DND-41 (cell line): ENCODE data around the gene GHDC.

Experiments used
- ATAC-seq: fragments of 200-7000 bp; cut with Tn5 transposase; 3 replicates; pipeline ENCODE4 v1.9.1; 2021; ENCODE audit warnings: low read depth; ENCODE audit not compliant: insufficient read depth
- DNase-seq: peaks from one replicate; pipeline ENCODE4 v3.0.0-alpha.2; 2020
- H2AFZ ChIP-seq: 2 replicates; pipeline ENCODE4 v1.6.0; 2012; ENCODE audit warnings: low read depth, low read length
- H3K27ac ChIP-seq: 2 replicates; pipeline ENCODE4 v1.5.1; 2012; ENCODE audit warnings: low read length, inconsistent platforms
- H3K27me3 ChIP-seq: fragments of 200-600 bp; sonication (generic); 2 replicates; pipeline ENCODE4 v1.6.0; 2012; ENCODE audit warnings: low read length, mild to moderate bottlenecking, inconsistent platforms; ENCODE audit not compliant: insufficient read depth, poor library complexity
- H3K36me3 ChIP-seq: 2 replicates; pipeline ENCODE4 v1.5.1; 2012; ENCODE audit warnings: low read length, inconsistent platforms; ENCODE audit not compliant: insufficient read depth
- H3K4me1 ChIP-seq: 2 replicates; pipeline ENCODE4 v1.5.1; 2012; ENCODE audit warnings: mild to moderate bottlenecking, low read length; ENCODE audit not compliant: insufficient read depth
- H3K4me2 ChIP-seq: 2 replicates; pipeline ENCODE4 v1.6.0; 2012; ENCODE audit warnings: mild to moderate bottlenecking, moderate library complexity, low read length, inconsistent platforms; ENCODE audit not compliant: insufficient read depth
- H3K4me3 ChIP-seq, 2 experiments: fragments of 200-600 bp in 1 of 2; shearing (Covaris generic) in 1 of 2; 2 replicates each; pipeline ENCODE4 v1.5.1; 2012 to 2016; ENCODE audit warnings: inconsistent platforms in 2 of 2, low read length in 2 of 2, mild to moderate bottlenecking in 2 of 2, low read depth in 1 of 2, moderate library complexity in 1 of 2
- H3K79me2 ChIP-seq: 2 replicates; pipeline ENCODE4 v1.6.0; 2012; ENCODE audit warnings: low read length, inconsistent platforms; ENCODE audit not compliant: insufficient read depth
- H3K9ac ChIP-seq: 2 replicates; pipeline ENCODE4 v1.6.0; 2012; ENCODE audit warnings: low read depth, mild to moderate bottlenecking, inconsistent platforms, low read length, moderate library complexity
- H3K9me3 ChIP-seq: 2 replicates; pipeline ENCODE4 v1.5.1; 2012; ENCODE audit warnings: low read length, moderate library complexity, mild to moderate bottlenecking, inconsistent platforms; ENCODE audit not compliant: insufficient read depth, severe bottlenecking
- H4K20me1 ChIP-seq: 2 replicates; pipeline ENCODE4 v1.6.0; 2012; ENCODE audit warnings: low read length; ENCODE audit not compliant: insufficient read depth
- CTCF ChIP-seq: IDR thresholded peaks from 2 replicates; pipeline ENCODE4 v1.5.1; 2012; ENCODE audit warnings: borderline replicate concordance, low read length, moderate library complexity, mild to moderate bottlenecking; ENCODE audit not compliant: poor library complexity, severe bottlenecking; ENCODE audit errors: extremely low read depth
- EZH2 ChIP-seq: IDR thresholded peaks from 3 replicates; pipeline ENCODE4 v1.6.1; 2012; ENCODE audit warnings: borderline replicate concordance, low read depth, mild to moderate bottlenecking, moderate library complexity, low read length, inconsistent platforms; ENCODE audit not compliant: severe bottlenecking

Gene GHDC

DNA sequence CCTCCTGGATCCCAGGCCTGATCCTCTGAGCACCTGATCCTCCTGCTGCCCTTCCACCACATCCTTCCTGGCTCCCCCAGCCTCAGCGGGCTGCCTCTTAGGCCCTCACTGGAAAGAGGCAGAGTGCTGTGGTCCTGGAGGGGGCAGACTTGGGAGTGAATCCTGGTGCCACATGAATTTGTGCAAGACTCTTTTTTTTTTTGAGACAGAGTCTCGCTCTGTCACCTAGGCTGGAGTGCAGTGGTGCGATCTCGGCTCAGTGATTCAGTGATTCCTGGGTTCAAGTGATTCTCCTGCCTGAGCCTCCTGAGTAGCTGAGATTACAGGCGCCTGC, 3.1 kb downstream of the GHDC start:
- Histone ChIP-seq H3K27ac (no peak overlapping the region), H3K9ac (no peak overlapping the region), H3K4me3 (no peak overlapping the region), H3K36me3 (0 out of 2 replicates have a peak, but pooled peaks cover 4% of the 10 kb centered on the region), H3K79me2 (peaks cover 7% of the 10 kb centered on the region; the same call in 1 of the 2 replicates), H3K9me3 (no peaks in the 10 kb centered on the region), H3K4me1 (peaks cover 32% of the 10 kb centered on the region), H3K4me2 (no peak overlapping the region), H2AFZ (no peak overlapping the region), H4K20me1 (no peaks in the 10 kb centered on the region), H3K27me3 (no peaks in the 10 kb centered on the region)
- DNase-seq = no peak
- TF ChIP-seq CTCF = no peak
- TF ChIP-seq EZH2 = no peak
- ATAC-seq = no peak

DNA sequence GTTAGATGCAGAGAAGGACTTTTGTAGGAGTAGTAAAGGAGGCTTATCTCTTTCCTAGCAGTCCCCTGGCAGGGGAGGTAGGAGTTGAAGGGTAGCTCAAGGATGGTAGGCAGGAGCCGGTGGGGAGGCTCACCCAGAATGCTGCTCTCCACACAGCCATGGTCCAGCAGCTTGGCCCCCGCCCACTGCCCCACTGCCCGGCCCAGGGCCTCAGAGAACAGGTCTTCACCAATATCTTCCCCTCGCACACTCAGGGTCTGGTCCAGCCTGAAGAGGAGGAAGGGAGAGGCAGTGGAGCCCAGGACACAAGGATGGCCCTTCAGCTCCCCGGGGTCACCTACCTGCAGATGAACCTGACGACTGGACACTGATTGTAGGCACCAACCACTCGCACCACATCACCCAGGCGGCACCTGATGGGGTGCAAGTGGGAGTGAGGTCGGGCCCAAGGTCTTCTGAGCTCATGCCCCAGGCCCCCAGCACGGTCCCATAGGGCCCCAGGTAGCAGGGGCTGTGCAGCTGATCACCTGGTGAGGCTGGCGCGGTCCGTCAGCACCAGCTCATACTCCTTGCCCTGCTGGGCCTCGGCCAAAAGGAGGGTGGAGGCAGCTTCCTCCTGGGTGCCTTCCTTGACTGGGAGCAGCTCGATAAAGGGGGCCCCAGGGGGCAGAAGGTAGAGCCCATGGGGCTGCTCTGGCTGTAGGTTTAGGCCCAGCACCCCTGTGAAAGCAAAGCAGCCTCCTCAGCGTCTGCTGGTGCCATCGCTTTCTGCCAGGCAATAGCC, 3.6 kb downstream of the GHDC start:
- Histone ChIP-seq H3K79me2 (peaks cover 7% of the 10 kb centered on the region; the same call in 1 of the 2 replicates), H3K4me3 (no peak overlapping the region), H2AFZ (no peak overlapping the region), H3K27me3 (no peaks in the 10 kb centered on the region), H3K4me1 (peaks cover 32% of the 10 kb centered on the region), H3K27ac (no peak overlapping the region), H3K4me2 (no peak overlapping the region), H3K9me3 (no peaks in the 10 kb centered on the region), H4K20me1 (no peaks in the 10 kb centered on the region), H3K9ac (no peak overlapping the region), H3K36me3 (0 out of 2 replicates have a peak, but pooled peaks cover 4% of the 10 kb centered on the region)
- no peak for DNase-seq
- TF ChIP-seq EZH2 (no peak), CTCF (no peak)
- no peak for ATAC-seq

- Histone ChIP-seq H3K9ac (no peak overlapping the region), H3K27ac (no peak overlapping the region), H4K20me1 (no peaks in the 10 kb centered on the region), H2AFZ (no peak overlapping the region), H3K4me1 (peaks cover 32% of the 10 kb centered on the region), H3K36me3 (0 out of 2 replicates have a peak, but pooled peaks cover 4% of the 10 kb centered on the region), H3K4me3 (no peak overlapping the region), H3K4me2 (no peak overlapping the region), H3K27me3 (no peaks in the 10 kb centered on the region), H3K9me3 (no peaks in the 10 kb centered on the region), H3K79me2 (peaks cover 7% of the 10 kb centered on the region; the same call in 1 of the 2 replicates)
- TF ChIP-seq CTCF (no peak), EZH2 (no peak)
- DNase-seq (no peak), ATAC-seq (no peak)
Observed at GRCh38 chr17:42189651-42189965, 4.7 kb downstream of the GHDC start.
